MM.1S (cell line): Measurements from ENCODE around the gene TANC1.

Source experiments
- EZH2 ChIP-seq: fragments of 300-600 bp; sonication (generic); optimal IDR thresholded peaks from 2 replicates; pipeline ENCODE3; 2017; ENCODE audit warnings: low read depth, mild to moderate bottlenecking, antibody characterized with exemption, low read length, mixed read lengths
- TF ChIP-seq, protein P1 (sequence below): fragments of 300-600 bp; sonication (generic); IDR thresholded peaks from 2 replicates; pipeline ENCODE4 v1.5.1; 2016; ENCODE audit warnings: antibody characterized with exemption, low read length, mixed read lengths

GRCh38 chr2:159229476-159230144 is 261.2 kb downstream of the TANC1 start:
- TF ChIP-seq, protein P1, sequence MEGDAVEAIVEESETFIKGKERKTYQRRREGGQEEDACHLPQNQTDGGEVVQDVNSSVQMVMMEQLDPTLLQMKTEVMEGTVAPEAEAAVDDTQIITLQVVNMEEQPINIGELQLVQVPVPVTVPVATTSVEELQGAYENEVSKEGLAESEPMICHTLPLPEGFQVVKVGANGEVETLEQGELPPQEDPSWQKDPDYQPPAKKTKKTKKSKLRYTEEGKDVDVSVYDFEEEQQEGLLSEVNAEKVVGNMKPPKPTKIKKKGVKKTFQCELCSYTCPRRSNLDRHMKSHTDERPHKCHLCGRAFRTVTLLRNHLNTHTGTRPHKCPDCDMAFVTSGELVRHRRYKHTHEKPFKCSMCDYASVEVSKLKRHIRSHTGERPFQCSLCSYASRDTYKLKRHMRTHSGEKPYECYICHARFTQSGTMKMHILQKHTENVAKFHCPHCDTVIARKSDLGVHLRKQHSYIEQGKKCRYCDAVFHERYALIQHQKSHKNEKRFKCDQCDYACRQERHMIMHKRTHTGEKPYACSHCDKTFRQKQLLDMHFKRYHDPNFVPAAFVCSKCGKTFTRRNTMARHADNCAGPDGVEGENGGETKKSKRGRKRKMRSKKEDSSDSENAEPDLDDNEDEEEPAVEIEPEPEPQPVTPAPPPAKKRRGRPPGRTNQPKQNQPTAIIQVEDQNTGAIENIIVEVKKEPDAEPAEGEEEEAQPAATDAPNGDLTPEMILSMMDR: no peak
- no peak for TF ChIP-seq EZH2
